ACHN (cell line): ENCODE results near the gene DNAH14.
"Not testable (repeated sequence)": the region's sequence is repeated elsewhere in the genome, so short reads cannot be mapped to it uniquely, and the experiment has no call there.

Source experiments
- DNase-seq: peaks from one replicate; pipeline ENCODE4 v3.0.0-alpha.2; 2015
- in situ Hi-C: cut with HindIII; loops from 2 replicates; pipeline ENCODE4 v1.10.0; 2017; ENCODE audit warnings: low sequenced_read_pairs, low pct_ligation_motif_present, low pct_unique_long_range_greater_than_20kb

Gene DNAH14

DNA sequence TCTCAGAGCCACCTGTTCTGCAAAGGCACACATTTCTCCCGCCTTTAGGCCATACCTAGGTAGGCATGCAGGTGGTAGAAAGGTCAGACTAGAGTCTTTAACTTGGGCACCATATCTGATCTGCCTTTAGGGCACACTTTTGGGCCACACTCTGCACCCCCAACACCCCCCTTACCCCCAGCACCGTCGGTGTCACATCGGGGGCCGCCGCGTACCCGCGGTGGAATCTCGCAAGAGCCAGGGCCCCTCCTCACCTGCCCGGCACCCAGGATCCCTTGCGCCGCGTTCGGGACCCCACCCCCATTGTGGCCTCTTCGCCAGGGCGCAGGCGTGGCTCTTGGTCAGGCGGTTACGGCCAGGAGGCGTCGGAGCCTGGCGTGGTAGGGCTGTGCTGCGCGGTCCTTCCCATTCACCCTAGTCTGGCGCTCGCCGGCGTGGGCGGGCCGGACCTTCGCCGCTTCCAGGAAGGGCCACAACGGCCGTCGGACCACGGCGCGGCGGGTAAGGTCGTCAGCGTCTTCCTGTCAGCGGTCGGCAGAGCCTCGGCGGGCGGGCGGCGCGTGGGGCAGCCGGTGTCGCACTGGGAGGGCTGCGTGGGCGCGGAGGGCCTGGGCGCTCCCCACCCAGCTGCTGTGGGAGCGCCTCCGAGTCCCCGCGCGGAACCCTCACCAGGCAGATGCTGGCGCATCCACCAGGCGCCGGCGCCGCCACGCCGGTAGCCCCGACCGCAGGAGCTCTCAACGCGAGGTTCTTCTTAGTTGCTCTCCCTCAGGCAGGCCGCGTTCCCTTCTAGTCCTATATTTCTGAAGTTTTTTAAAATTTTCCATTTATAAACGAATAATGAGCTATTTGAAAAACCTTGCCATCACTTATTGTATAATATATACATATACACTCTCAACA, at the start of gene DNAH14:
DNAH14 (plus strand) TSS at position 341 of the 903 bp plus-strand sequence. CDS start 23,028 bp downstream, outside the sequence.
- in situ Hi-C loops, result no loop called here

DNA sequence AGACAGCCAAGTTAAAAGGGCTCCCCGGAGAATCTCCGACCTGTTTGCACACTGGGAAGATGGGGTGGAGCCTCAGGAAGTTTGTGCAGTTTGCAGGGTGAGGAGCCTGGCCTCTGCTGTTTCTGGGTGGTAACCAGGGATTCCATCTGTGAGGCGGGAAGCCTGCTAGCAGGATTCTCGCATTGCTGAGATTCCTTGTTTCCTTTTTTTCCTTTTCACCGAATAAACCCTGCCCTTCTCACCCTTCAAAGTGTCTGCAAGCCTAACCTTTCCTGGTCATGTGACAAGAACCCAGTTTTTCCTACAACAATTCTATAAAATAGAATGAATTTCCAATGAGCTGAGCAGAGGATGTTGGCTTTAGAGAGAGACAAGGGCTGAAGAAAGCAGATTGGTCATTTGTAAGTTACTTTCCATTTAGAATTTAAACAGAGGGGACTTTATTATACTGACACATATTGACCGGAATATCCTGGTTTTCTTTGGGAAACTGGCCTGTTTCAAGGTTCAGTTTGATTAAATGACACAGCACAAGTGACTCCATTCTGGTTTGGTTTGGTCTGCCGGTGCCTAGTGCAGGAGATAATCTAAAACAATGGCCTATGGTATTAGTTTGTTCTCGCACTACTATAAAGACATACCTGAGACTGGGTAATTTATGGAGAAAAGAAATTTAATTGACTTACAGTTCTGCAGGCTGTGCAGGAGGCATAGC, 48.7 kb upstream of the DNAH14 start:
- in situ Hi-C loops, result no loop called here
- DNase-seq, result no peak

More for the DNA sequence above, at the start of gene DNAH14:
- peak; percentile 92 for DNase-seq

DNA sequence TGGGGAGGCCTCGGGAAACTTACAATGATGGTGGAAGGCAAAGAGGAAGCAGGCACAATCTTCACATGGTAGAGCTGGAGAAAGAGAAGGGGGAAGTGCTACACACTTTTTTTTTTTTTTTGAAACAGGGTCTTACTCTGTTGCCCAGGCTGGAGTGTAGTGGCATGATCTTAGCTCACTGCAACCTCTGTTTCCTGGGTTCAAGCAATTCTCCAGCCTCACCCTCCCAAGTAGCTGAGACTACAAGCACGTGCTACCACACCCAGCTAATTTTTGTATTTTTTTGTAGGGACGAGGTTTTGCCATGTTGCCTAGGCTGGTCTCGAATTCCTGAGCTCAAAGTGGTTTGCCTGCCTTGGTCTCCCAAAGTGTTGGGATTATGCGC, 48.2 kb upstream of the DNAH14 start:
- in situ Hi-C loops, result not testable (repeated sequence)

DNA sequence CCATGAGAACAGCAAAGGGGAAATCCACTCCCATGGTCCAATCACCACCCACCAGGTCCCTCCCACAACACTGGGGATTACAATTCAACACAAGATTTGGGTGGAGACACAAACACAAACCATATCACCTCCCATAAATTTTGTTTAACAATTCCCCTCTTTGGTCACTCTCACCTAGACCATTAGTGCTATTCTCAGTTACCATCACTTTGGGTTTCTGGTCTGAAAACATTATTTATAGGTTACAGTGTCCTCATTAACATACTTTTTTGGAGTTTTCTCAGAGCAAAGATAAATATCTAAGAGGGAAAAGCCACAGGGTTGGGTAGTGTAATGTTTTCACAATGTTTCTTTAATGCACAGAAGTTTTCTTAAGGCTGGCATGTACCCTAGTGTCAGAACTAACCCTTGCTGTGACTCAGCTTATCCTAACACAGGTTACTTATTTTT, 47.7 kb upstream of the DNAH14 start:
- in situ Hi-C loops, result no loop called here
- DNase-seq, result no peak

More for the DNA sequence above, 48.2 kb upstream of the DNAH14 start:
- DNase-seq, result not testable (repeated sequence)

DNA sequence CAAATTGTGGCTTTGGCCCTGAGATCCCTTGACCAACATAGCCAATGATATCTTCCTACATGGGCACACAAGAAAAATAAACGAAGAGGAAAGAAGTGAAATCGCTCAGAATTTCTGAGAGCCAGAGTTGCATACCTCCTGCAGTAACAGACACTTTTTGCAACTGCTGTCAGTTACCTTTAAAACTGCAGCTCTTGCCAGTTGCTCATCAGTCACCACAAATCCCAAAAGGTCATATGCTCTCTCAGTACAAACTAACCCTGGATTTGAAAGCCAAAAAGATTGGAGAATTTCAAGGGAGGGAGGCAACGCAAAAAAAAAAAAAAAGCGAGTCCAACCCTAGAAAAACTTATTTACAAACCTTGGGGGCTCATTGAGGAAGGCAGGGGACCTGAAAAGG, 47.2 kb upstream of the DNAH14 start:
- in situ Hi-C loops, result no loop called here
- DNase-seq, result no peak

DNA sequence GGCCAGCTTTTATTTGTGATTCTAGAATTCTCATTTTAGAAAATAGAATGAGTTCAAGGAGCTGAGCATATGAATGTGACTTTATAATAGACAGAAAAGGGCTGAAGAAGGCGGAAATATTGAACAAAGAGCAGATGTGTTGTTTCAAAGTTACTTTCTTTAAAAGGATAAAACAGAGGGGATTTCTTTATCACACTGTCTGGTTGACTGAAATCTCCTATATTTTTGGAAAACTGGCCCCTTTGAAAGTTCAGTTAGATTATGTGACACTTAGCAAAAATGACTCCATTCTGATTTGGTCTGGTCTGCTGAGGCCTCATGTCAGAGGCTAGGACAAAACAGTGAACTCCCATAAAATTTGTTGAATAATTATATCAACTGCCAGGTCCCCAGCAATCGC, 46.4 kb upstream of the DNAH14 start:
- no peak for DNase-seq
- in situ Hi-C loops, result no loop called here

DNA sequence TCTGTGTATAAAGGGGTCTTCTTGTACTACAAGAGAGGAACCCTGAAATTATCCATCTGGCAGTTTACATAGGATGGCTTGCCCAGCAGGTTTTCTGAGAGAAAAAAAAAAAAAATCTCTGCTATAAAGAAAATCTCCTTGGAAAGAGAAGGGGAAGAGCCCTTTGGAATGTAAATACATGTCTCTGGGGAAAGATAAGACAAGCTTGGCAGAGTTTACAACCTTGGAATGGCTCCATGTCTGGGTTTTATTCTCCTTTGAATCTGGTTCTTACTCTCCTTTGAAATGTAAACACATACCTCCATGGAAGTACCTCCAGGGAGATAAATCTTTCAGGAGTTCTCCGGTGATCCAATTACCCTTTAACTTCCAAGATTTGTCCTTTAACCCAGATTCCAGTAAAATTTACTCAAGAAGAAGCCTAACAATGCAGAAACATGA, 45.1 kb upstream of the DNAH14 start:
- in situ Hi-C loops, result no loop called here
- no peak for DNase-seq

DNA sequence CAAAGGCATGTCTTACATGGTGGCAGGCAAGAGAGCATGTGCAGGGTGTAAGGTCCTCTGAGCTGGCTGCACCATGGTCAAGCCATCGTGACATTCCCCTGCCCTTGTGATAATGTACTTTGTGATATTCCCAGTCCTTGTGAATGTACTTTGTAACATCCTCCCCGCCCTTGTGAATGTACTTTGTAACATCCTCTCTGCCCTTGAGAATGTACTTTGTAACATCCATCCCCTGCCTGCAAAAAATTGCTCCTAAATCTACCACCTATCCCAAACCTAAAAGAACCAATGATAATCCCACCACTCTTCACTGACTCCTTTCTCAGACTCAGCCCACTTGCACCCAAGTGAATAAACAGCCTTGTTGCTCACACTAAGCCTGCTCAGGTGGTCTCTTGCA, 44.1 kb upstream of the DNAH14 start:
- DNase-seq, in situ Hi-C loops: not testable (repeated sequence)

DNA sequence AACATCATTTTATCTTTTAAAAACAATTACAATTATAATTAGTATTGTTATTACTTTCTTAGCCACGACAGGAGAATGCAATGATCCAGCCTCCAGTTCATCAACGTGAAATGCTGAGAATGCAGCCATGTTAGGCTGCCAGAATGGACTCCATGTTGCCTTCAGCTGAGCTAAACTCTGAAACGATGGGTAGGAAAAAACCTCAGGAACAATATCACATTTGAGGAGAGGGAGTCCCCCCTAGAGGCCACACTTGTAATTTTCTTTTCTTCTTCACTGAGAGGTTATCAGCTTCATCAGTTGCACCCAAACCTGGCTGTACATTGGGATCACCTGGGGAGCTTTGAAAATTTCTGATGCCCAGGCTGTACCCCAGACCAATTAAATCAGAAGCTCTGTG, 34.6 kb upstream of the DNAH14 start:
- in situ Hi-C loops, result no loop called here
- peak; percentile 40 for DNase-seq

DNA sequence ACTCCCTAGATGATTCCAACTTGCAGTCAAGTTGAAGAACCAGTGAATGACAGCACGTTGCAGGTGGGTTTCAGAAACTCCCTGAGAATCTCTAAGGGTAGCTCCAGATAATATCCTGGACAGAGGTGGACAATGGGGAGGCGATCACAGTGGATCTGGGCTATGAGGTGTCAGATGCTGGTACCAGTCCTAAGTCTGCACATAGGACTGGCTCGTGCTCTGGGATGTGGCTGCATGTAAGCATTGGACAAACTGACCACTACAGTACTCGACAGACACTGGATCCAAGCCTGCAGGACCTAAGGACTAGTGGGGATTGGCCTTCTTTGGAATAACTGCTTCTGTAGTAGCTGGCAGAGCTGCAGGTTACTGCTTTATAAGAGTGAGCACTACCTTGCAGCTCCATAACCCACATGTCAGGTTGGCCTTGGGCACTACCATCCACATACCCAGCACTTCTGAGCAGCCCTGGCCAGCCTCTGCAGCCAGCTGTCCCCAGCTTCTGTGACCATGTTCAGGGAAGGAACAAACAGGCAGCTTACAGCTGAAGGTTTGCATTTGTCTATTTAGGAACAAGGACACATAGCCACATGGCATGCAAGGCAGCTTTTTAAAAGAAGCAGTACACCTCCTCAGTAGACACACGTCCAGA, 33.2 kb upstream of the DNAH14 start:
- DNase-seq, result no peak
- in situ Hi-C loops, result no loop called here

DNA sequence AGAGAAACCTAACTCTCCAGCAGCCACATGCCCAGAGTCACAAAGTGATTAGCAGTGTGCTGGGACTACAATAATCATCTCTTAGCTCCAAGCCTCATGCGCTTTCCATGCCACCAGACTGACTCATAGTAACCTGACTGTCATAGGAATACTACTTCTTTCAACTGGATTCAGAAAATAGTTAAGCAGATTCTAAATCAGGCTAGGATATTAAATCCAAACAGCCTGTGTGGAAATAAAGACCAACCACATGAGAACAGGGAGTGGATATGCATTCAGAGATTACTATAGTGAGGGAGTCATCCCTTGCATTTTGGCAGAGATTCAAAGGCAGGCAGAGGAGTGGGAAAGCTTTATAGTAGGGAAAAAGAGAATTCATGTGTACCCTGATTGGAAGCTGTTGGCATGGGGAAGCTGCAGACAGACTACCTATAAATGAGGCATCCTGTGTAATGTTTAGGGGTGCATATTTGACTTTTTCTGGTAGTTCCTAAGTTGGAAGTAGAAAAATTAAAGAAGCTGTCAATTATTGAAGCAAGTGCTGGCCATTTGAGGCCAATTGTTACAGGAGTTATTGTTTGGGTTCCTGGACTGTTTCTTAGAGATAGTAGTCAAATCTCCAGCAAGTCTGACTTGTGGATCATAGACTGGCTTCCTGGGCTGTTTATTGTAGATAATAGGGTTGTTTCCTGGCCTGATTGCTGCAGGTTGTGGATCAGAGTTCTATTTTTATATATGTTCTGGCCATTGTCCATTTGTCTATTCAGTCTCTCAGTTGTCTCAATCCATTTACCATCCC, 31.7 kb upstream of the DNAH14 start:
- DNase-seq, result no peak
- in situ Hi-C loops, result no loop called here

DNA sequence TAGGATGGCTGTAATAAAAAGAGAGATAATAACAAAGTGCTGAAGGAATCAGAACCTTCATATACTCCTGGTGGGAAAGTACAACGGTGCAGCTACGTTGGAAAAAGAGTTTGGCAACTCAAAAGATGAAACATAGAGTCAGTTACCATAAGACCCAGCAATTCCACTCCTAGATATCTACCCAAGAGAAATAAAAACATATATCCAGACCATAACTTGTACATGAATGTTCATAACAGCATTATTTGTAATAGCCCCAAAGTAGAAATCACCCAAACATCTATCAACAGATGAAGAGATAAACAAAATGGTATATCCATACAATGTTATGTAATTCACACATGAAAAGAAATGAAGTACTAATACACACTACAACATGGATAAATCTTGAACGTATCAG, 30.5 kb upstream of the DNAH14 start:
- in situ Hi-C loops, result no loop called here
- no peak for DNase-seq

DNA sequence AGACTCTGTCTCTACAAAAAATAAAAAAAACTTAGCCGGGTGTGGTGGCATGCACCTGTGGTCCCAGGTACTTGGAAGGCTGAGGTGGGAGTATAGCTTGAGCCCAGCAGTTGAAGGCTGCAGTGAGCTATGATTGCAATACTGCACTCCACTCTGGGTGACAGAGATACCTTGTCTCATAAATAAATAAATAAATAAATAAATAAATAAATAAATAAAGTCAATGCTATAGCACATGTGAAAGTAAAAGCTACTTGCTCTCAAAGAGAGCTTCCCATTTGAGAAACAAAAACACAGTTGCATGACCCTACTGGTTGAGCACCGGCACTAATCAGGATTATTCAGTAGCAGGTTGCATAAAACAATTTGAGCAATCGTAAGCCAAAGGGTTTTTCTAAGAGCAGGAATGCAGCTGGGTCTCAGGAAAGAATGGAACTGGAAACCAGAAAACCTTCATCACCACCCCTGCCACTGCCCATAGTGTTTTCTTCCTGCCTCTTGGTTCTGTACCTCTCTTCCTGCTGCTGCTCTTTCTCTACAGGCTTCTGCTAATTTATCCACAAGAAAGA, 29.3 kb upstream of the DNAH14 start:
- in situ Hi-C loops, result no loop called here

DNA sequence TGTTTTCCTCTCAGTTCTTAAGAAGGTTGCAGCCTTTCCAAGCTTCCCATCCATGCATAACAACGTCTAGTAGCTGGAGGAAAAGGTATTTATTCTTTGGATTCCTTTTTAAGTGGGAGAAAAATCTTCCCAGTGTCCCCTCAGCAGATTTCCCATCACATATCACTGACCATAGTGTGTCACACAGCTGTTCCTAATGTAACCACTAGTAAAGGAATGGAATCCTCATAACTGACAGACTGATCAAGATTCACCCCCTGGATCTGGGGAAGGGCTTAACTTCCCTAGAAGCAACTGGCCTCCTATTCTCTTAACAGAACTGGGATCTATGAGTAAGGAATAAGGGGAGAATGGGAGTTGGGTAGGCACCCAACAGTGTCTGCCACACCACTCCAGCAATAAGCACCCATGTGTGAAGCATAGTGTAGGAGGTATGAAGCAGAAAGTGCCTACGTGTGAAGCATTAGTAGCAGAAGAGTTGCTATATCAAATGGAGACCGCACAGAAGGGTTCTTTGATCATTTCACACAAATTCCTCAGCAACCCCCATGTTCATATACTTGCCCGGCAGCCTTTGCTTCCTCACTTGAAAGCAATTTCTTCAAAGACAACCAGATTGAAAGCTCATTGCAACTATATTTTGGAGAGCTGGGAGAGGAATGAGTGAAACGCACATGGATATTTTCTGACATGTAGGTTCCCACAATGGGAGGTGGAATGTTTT, 28.2 kb upstream of the DNAH14 start:
- in situ Hi-C loops, result no loop called here

More for the DNA sequence above, 29.3 kb upstream of the DNAH14 start:
- no peak for DNase-seq

DNA sequence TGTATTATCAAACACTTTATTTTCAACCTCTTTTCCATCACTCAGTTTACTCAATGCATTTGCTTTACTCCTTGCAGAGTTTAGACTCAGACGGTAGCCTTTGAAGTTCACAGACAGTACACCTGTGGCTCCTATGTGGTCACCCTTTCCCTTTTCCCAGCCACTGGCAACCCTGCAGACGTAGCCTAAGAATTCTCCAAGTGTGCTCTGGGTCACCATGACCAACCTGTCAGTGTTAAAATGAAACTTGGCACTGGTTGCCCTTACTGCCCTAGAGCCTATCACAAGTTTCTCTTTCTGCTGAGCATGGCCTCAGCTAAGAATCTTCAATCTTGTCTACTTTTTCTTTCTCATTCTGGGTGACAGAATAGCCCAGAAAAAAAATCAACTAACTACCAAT, 25.5 kb upstream of the DNAH14 start:
- DNase-seq, result no peak
- in situ Hi-C loops, result no loop called here

More for the DNA sequence above, 28.2 kb upstream of the DNAH14 start:
- no peak for DNase-seq

DNA sequence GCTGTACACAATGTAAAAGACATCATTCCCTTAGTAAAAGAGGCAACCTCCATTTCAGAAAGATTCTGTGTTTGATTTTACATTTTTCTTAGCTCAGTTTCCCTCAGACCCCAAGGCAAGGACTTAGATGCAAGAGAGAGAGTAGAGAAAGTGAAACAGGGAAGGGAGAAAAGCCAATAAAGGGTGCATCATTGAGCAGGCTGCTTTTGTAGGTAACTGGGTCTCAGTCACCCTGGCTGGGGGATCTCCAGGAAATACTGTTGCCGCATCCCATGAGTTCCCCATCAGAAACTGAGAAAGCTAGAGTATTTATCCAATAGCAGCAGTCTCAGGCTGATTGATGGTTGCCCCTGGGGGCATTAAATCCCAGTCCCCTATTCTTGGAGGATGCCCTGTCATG, 23.1 kb upstream of the DNAH14 start:
- DNase-seq, result no peak
- in situ Hi-C loops, result no loop called here

DNA sequence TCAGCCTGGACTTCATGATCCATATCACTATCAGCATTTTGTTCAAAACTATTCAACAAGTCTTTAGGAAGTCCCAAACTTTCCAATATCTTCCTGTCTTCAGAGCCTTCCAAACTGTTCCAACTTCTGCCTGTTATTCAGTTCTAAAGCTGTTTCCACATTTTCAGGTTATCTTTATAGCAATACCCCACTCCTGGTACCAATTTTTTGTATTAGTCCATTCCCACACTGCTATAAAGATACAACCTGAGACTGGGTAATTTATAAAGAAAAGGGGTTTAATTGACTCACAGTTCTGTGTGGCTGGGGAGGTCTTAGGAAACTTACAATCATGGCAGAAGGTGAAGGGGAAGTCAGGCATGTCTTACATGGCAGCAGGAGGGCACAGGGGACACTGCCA, 18.3 kb upstream of the DNAH14 start:
- DNase-seq, result no peak
- in situ Hi-C loops, result no loop called here
